ENCODE data around the gene PIK3R6.
A peak's percentile ranks its signal among the peaks of the same experiment; 100 is the strongest.

PIK3R6 gene

DNA sequence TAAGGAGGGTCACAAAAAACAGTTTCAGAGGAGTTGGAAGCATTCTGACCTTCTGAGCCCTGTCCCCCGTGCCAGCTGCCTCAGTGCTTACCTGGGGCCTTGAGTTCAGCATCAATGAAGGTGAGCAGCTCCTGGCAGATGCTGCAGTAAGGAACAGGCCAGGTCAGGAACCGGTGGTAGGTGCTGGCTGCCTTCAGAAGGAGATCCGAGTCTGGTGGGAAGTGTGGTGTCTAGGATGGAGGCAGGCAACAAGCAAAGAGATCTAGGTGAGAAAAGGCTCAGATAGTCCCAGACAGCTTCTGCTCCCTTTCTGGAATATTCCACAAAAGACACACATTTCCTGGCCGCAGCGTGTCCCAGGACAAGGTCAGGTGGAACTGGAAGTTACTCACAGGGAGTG lies 37.2 kb upstream of the PIK3R6 start:
- Histone ChIP-seq H3K4me1 (ENCODE audit: control insufficient read depth in 2 of 2, insufficient read depth in 2 of 2, low read length in 2 of 2) (no peaks in the 10 kb centered on the region), H3K9ac (ENCODE audit: low read depth in 1 of 2, low read length in 2 of 2) (no peak overlapping the region), H3K27ac (ENCODE audit: low read depth in 2 of 2, low read length in 2 of 2) (no peak overlapping the region), H3K4me3 (ENCODE audit: low read length in 2 of 2) (no peak overlapping the region), H3K27me3 (ENCODE audit: control insufficient read depth in 2 of 2, insufficient read depth in 2 of 2, low read length in 2 of 2) (no peaks in the 10 kb centered on the region), H3K36me3 (ENCODE audit: control insufficient read depth in 2 of 2, insufficient read depth in 2 of 2, low read length in 2 of 2) (peaks cover 0 to 9% of the 10 kb centered on the region in 2 donors), H3K9me3 (ENCODE audit: control insufficient read depth in 2 of 2, low read length in 2 of 2) (no peaks in the 10 kb centered on the region)

DNA sequence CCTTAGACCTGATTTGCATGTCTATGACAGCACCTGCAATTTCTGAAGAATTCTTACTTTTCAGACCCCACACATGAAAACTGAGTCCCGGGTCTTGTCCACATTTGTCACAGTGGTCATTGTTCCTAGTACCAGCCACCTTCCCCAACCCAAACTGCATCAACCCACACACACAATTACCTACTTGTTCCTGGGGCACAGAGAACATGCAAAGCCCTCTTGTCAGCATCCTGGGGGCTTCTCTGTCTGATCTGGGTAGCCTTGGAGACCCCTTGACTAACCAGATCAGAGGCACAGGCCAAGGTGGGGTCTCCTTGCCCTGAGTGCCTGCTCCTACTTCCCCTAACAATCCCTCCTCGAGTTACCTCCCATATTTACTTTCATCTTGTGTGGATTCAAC lies 36.7 kb upstream of the PIK3R6 start:
- peaks cover 0 to 3% of the 10 kb centered on the region in 2 donors for H3K4me1 ChIP-seq (ENCODE audit: control insufficient read depth in 2 of 2, insufficient read depth in 2 of 2, low read length in 2 of 2)
- H3K27ac ChIP-seq (ENCODE audit: low read depth in 2 of 2, low read length in 2 of 2): no peak overlapping the region
- no peaks in the 10 kb centered on the region for H3K9me3 ChIP-seq (ENCODE audit: control insufficient read depth in 2 of 2, low read length in 2 of 2)
- H3K36me3 ChIP-seq (ENCODE audit: control insufficient read depth in 2 of 2, insufficient read depth in 2 of 2, low read length in 2 of 2): peaks cover 0 to 9% of the 10 kb centered on the region in 2 donors
- H3K27me3 ChIP-seq (ENCODE audit: control insufficient read depth in 2 of 2, insufficient read depth in 2 of 2, low read length in 2 of 2): no peaks in the 10 kb centered on the region
- H3K4me3 ChIP-seq (ENCODE audit: low read length in 2 of 2): no peak overlapping the region
- no peak overlapping the region for H3K9ac ChIP-seq (ENCODE audit: low read depth in 1 of 2, low read length in 2 of 2)

DNA sequence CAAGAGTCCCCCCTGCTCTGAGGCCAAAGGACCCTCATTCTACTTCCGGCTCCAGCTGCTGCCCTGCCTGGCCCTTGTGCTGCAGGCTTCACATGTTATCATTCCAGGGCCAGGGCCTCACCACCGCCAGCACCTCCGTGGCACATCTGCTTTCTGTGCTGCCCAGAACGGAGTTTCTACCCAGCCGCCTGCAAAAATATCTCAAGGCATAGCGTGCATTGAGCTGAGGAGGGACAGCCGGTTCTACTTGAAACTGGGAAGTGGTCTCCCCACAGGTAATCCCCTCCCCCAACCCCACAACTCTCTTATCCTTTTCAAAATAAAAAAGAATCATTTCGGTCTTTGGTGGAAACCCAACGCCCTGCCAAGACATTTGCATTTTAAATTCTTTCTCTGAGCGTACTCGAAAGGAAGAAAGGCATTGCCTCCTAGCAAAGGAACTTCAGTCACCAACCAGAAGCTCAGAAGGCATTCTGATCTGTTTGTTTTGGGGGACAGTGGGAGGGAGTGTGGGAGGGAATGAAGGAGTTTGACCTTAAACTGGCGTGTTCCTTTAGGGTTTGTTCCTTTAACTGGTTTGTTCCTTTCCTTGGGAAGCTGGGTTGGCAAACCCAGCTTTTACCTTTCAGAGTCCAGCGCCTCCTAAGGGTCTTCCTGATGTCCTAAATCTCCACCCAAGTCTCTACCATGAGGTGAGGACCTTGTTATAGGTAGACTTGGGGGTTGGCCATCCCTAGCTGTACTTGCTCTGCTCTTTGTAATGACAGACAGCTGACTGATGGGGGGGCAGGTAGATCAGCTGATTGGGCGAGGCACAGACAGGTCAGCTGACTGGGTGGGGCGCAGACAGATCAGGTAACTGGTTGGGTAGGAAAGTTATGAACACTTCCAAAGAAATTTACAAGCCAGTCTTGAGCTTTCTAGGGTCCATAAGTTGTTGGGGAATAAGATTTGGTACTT lies 33.4 kb upstream of the PIK3R6 start:
- H3K4me3 ChIP-seq (ENCODE audit: low read length in 2 of 2): no peak overlapping the region
- H3K27me3 ChIP-seq (ENCODE audit: control insufficient read depth in 2 of 2, insufficient read depth in 2 of 2, low read length in 2 of 2): no peaks in the 10 kb centered on the region
- H3K9me3 ChIP-seq (ENCODE audit: control insufficient read depth in 2 of 2, low read length in 2 of 2): no peaks in the 10 kb centered on the region
- H3K9ac ChIP-seq (ENCODE audit: low read depth in 1 of 2, low read length in 2 of 2): no peak overlapping the region
- peak overlapping the region in 1 of 2 donors; percentile 32 for H3K27ac ChIP-seq (ENCODE audit: low read depth in 2 of 2, low read length in 2 of 2)
- H3K4me1 ChIP-seq (ENCODE audit: control insufficient read depth in 2 of 2, insufficient read depth in 2 of 2, low read length in 2 of 2): peaks cover 0 to 13% of the 10 kb centered on the region in 2 donors
- H3K36me3 ChIP-seq (ENCODE audit: control insufficient read depth in 2 of 2, insufficient read depth in 2 of 2, low read length in 2 of 2): peaks cover 0 to 9% of the 10 kb centered on the region in 2 donors

DNA sequence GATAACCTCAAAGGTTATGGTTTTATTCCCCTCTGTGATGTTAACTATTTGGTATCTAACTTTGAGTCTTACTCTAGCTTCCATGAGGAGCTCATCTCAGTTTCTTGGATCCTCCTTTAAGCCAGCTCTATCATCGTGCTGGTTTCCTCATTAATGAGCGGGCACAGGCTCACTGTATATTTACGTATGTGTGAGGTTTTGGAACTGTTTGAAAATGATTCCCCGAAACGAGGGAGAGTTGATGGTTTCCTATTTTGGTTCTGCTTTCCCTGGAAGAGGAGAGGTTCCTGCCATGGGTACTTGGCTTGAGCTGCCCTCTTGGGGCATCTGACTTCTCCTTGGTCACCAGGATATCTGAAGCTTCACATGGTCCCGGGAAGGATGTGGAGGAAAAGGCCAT lies 32.7 kb upstream of the PIK3R6 start:
- H3K9ac ChIP-seq (ENCODE audit: low read depth in 1 of 2, low read length in 2 of 2): no peak overlapping the region
- no peak overlapping the region for H3K4me3 ChIP-seq (ENCODE audit: low read length in 2 of 2)
- H3K36me3 ChIP-seq (ENCODE audit: control insufficient read depth in 2 of 2, insufficient read depth in 2 of 2, low read length in 2 of 2): peaks cover 0 to 7% of the 10 kb centered on the region in 2 donors
- no peaks in the 10 kb centered on the region for H3K9me3 ChIP-seq (ENCODE audit: control insufficient read depth in 2 of 2, low read length in 2 of 2)
- peak overlapping the region in 1 of 2 donors; percentile 23 for H3K27ac ChIP-seq (ENCODE audit: low read depth in 2 of 2, low read length in 2 of 2)
- H3K4me1 ChIP-seq (ENCODE audit: control insufficient read depth in 2 of 2, insufficient read depth in 2 of 2, low read length in 2 of 2): peaks cover 0 to 13% of the 10 kb centered on the region in 2 donors
- H3K27me3 ChIP-seq (ENCODE audit: control insufficient read depth in 2 of 2, insufficient read depth in 2 of 2, low read length in 2 of 2): peaks cover 0 to 3% of the 10 kb centered on the region in 2 donors

DNA sequence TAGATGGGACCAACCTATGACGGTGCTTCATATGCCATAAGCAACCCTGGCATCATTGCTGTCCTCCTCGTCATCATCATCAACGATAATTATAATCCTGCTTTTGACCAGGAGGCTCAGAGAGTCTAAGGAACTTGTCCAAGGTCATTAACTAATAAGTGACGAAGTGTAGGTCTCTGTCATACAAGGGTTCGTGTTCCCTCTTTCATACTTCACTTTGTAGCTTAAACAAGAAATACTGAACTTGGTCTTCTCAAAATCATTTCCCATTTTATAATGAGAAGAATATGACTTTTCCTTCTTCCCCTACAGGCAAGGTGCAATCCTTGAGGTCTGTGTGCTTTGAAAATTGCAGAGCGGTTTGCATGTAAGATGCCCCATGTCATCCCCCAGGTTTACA lies 31.2 kb upstream of the PIK3R6 start:
- Histone ChIP-seq H3K36me3 (ENCODE audit: control insufficient read depth in 2 of 2, insufficient read depth in 2 of 2, low read length in 2 of 2) (no peaks in the 10 kb centered on the region), H3K4me3 (ENCODE audit: low read length in 2 of 2) (no peak overlapping the region), H3K9ac (ENCODE audit: low read depth in 1 of 2, low read length in 2 of 2) (no peak overlapping the region), H3K27me3 (ENCODE audit: control insufficient read depth in 2 of 2, insufficient read depth in 2 of 2, low read length in 2 of 2) (peaks cover 0 to 5% of the 10 kb centered on the region in 2 donors), H3K27ac (ENCODE audit: low read depth in 2 of 2, low read length in 2 of 2) (no peak overlapping the region), H3K9me3 (ENCODE audit: control insufficient read depth in 2 of 2, low read length in 2 of 2) (no peaks in the 10 kb centered on the region), H3K4me1 (ENCODE audit: control insufficient read depth in 2 of 2, insufficient read depth in 2 of 2, low read length in 2 of 2) (peaks cover 0 to 13% of the 10 kb centered on the region in 2 donors)

- H3K9me3 ChIP-seq (ENCODE audit: control insufficient read depth in 2 of 2, low read length in 2 of 2): no peaks in the 10 kb centered on the region
- no peaks in the 10 kb centered on the region for H3K36me3 ChIP-seq (ENCODE audit: control insufficient read depth in 2 of 2, insufficient read depth in 2 of 2, low read length in 2 of 2)
- no peak overlapping the region for H3K4me3 ChIP-seq (ENCODE audit: low read length in 2 of 2)
- H3K27me3 ChIP-seq (ENCODE audit: control insufficient read depth in 2 of 2, insufficient read depth in 2 of 2, low read length in 2 of 2): peaks cover 0 to 5% of the 10 kb centered on the region in 2 donors
- peaks cover 0 to 13% of the 10 kb centered on the region in 2 donors for H3K4me1 ChIP-seq (ENCODE audit: control insufficient read depth in 2 of 2, insufficient read depth in 2 of 2, low read length in 2 of 2)
- H3K9ac ChIP-seq (ENCODE audit: low read depth in 1 of 2, low read length in 2 of 2): no peak overlapping the region
- no peak overlapping the region for H3K27ac ChIP-seq (ENCODE audit: low read depth in 2 of 2, low read length in 2 of 2)
Observed at GRCh38 chr17:8898126-8898525, 30.7 kb upstream of the PIK3R6 start.

DNA sequence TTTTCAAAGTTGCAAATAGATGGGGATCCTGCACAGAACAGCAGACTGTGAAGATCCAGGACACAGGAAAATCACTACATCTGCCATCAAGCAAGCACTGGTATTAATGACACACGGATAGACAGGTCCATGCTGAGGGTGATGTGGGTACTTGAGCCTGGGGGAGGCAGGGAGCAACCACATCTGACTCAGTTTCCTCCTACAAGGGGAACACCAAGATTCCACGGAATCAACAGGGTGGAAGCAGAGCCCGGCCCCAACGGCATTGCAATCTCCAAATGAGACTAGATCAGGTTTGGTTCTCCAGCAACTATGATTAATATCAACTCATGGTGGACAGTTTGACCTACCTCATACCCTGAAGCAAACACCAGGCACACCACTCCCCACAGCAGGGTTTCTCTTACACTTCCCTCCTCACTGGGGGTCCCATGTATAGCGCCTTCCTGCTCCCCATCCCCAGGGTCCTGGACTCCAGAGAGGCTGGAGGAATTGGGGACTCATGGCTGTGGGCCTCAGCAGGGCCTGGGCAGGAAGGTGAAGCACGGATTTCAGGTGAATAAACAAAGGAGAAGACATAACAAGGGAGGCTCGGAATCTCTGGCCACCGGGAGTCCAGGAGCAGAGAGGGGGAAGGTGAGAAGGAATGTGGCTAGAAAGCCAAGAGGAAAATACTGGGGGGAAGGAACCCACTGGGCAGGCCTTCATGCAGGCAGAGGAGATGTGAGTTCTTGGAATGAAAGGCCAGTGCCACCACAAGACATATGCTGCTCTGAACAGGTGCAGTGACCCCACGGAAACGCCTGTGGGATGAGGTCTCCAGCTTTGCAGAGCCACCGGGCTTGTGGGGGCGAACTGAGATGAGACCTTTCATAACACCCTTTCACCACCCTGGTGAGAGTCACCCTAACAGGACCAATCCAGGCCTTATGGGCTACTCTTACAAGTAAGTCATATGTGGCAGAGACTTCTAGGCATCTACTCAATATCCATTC lies 29.5 kb upstream of the PIK3R6 start:
- Histone ChIP-seq H3K4me1 (ENCODE audit: control insufficient read depth in 2 of 2, insufficient read depth in 2 of 2, low read length in 2 of 2) (peaks cover 0 to 13% of the 10 kb centered on the region in 2 donors), H3K4me3 (ENCODE audit: low read length in 2 of 2) (no peak overlapping the region), H3K27me3 (ENCODE audit: control insufficient read depth in 2 of 2, insufficient read depth in 2 of 2, low read length in 2 of 2) (peaks cover 0 to 5% of the 10 kb centered on the region in 2 donors), H3K36me3 (ENCODE audit: control insufficient read depth in 2 of 2, insufficient read depth in 2 of 2, low read length in 2 of 2) (no peaks in the 10 kb centered on the region), H3K9me3 (ENCODE audit: control insufficient read depth in 2 of 2, low read length in 2 of 2) (no peaks in the 10 kb centered on the region), H3K9ac (ENCODE audit: low read depth in 1 of 2, low read length in 2 of 2) (no peak overlapping the region), H3K27ac (ENCODE audit: low read depth in 2 of 2, low read length in 2 of 2) (no peak overlapping the region)

DNA sequence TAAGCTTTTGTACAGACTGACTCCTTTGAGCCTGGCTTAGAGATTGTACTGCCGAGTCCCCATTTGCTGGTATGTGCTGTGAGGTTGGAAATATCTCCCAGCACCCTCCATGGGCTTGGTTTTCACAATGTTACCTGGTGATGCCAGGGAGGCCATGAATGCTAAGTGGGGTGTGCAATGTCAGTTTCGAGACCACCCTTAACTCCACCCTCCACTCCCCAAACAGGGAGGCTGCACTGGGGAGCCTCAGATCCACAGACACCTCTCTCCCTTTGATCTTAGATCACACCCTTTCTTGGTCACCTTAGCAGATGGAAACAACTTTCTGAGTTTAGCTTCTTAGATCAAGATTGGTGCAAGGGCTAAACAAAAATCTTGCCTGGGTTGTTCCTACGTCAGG lies 28.6 kb upstream of the PIK3R6 start:
- H3K4me1 ChIP-seq (ENCODE audit: control insufficient read depth in 2 of 2, insufficient read depth in 2 of 2, low read length in 2 of 2): peaks cover 0 to 13% of the 10 kb centered on the region in 2 donors
- H3K27me3 ChIP-seq (ENCODE audit: control insufficient read depth in 2 of 2, insufficient read depth in 2 of 2, low read length in 2 of 2): peaks cover 0 to 5% of the 10 kb centered on the region in 2 donors
- H3K4me3 ChIP-seq (ENCODE audit: low read length in 2 of 2): no peak overlapping the region
- H3K36me3 ChIP-seq (ENCODE audit: control insufficient read depth in 2 of 2, insufficient read depth in 2 of 2, low read length in 2 of 2): no peaks in the 10 kb centered on the region
- H3K9ac ChIP-seq (ENCODE audit: low read depth in 1 of 2, low read length in 2 of 2): no peak overlapping the region
- H3K9me3 ChIP-seq (ENCODE audit: control insufficient read depth in 2 of 2, low read length in 2 of 2): no peaks in the 10 kb centered on the region
- H3K27ac ChIP-seq (ENCODE audit: low read depth in 2 of 2, low read length in 2 of 2): no peak overlapping the region

DNA sequence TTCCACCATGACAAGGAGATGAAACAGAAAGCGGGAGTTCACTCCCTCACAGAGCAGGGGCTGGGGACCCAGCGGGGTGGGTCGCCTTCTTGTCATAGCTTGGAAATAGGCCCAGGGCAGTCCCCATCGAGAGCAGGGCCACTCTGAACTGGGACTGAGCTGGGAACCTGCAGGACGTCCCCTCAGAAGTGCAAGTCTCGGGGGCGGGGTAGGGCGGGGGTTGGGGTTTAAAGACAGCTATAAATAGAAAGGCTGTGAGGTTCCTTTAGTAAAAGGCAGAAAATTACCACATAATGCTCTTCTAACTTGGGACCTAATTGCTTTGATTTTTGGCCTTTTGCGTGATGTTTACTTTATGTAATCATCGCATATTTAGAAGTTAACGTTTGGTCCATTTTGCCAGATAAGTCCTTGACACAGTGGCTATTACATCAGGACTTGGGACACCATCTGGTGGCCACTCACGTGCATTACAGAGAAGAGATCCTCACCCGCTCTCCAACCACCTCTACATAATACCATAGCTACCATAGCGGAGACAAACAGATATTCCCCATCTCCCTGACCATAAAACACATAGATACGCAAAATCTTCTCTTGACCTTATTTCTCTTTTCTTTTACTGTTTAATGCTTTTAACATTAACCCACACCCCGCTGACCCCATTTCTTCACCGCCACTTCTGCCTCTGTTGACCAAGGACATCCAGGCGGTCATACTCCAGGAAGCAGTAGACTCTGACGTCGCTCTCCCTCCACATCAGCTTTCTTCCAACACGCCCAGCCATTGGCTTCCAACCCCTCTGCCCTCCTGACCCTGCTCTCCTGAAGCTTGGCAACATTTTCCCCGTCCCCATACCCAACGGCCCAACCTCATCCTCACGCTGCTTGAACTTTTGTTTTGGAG lies 27.5 kb upstream of the PIK3R6 start:
- Histone ChIP-seq H3K4me3 (ENCODE audit: low read length in 2 of 2) (no peak overlapping the region), H3K9ac (ENCODE audit: low read depth in 1 of 2, low read length in 2 of 2) (no peak overlapping the region), H3K27ac (ENCODE audit: low read depth in 2 of 2, low read length in 2 of 2) (no peak overlapping the region), H3K27me3 (ENCODE audit: control insufficient read depth in 2 of 2, insufficient read depth in 2 of 2, low read length in 2 of 2) (peaks cover 0 to 5% of the 10 kb centered on the region in 2 donors), H3K4me1 (ENCODE audit: control insufficient read depth in 2 of 2, insufficient read depth in 2 of 2, low read length in 2 of 2) (peaks cover 0 to 13% of the 10 kb centered on the region in 2 donors), H3K36me3 (ENCODE audit: control insufficient read depth in 2 of 2, insufficient read depth in 2 of 2, low read length in 2 of 2) (peaks cover 0 to 4% of the 10 kb centered on the region in 2 donors), H3K9me3 (ENCODE audit: control insufficient read depth in 2 of 2, low read length in 2 of 2) (no peaks in the 10 kb centered on the region)
